WERI-Rb-1 (cell line): Measurements from ENCODE around the gene SCFD2.

Experiments
- DNase-seq: peaks from one replicate; pipeline ENCODE4 v3.0.0-alpha.2; 2020
- H3K27ac ChIP-seq: fragments of 250-450 bp; sonication (Bioruptor Pico); 2 replicates; pipeline ENCODE4 v1.5.1; 2020; ENCODE audit warnings: mild to moderate bottlenecking, moderate library complexity
- H3K27me3 ChIP-seq: fragments of 250-450 bp; sonication (Bioruptor Pico); 2 replicates; pipeline ENCODE4 v1.5.1; 2021; ENCODE audit warnings: mild to moderate bottlenecking, low read depth, moderate library complexity; ENCODE audit not compliant: insufficient read depth, severe bottlenecking
- H3K36me3 ChIP-seq: fragments of 250-450 bp; sonication (Bioruptor Pico); 2 replicates; pipeline ENCODE4 v1.5.1; 2020; ENCODE audit warnings: mild to moderate bottlenecking, moderate library complexity
- H3K4me3 ChIP-seq: 2 replicates; pipeline ENCODE4 v1.5.1; 2011; ENCODE audit warnings: low read depth, mild to moderate bottlenecking, control low read depth, low read length
- H3K9me3 ChIP-seq: fragments of 250-450 bp; sonication (Bioruptor Pico); 2 replicates; pipeline ENCODE4 v1.5.1; 2021; ENCODE audit warnings: mild to moderate bottlenecking, moderate library complexity; ENCODE audit not compliant: severe bottlenecking
- TF ChIP-seq, protein P1 (sequence below): IDR thresholded peaks from 2 replicates; pipeline ENCODE4 v1.5.1; 2011; ENCODE audit warnings: low read depth, mild to moderate bottlenecking, control low read depth, inconsistent platforms, low read length

The SCFD2 gene

DNA sequence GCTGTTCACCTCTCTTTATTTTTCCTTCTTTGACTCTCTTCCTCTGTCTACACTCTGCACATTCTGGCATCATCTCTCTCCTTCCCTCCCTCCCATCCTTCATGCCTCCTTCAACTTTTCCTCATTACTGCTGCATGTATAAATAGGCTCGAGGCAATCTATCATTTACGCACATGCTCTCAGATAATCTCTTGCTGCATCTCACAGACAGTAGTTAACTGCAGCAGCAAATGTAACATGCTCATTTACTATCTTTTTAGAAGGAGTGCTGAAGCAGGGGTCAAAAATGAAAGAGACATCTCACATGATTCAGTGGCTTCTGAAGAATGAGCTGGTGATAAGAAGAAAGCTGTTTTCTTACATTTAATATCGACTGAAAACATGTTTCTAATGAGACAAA lies 376.0 kb downstream of the SCFD2 start:
- Histone ChIP-seq H3K9me3 (no peaks in the 10 kb centered on the region), H3K4me3 (no peak overlapping the region), H3K36me3 (no peaks in the 10 kb centered on the region), H3K27me3 (no peaks in the 10 kb centered on the region), H3K27ac (no peak overlapping the region)
- TF ChIP-seq, protein P1, sequence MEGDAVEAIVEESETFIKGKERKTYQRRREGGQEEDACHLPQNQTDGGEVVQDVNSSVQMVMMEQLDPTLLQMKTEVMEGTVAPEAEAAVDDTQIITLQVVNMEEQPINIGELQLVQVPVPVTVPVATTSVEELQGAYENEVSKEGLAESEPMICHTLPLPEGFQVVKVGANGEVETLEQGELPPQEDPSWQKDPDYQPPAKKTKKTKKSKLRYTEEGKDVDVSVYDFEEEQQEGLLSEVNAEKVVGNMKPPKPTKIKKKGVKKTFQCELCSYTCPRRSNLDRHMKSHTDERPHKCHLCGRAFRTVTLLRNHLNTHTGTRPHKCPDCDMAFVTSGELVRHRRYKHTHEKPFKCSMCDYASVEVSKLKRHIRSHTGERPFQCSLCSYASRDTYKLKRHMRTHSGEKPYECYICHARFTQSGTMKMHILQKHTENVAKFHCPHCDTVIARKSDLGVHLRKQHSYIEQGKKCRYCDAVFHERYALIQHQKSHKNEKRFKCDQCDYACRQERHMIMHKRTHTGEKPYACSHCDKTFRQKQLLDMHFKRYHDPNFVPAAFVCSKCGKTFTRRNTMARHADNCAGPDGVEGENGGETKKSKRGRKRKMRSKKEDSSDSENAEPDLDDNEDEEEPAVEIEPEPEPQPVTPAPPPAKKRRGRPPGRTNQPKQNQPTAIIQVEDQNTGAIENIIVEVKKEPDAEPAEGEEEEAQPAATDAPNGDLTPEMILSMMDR, result no peak
- DNase-seq, result no peak

DNA sequence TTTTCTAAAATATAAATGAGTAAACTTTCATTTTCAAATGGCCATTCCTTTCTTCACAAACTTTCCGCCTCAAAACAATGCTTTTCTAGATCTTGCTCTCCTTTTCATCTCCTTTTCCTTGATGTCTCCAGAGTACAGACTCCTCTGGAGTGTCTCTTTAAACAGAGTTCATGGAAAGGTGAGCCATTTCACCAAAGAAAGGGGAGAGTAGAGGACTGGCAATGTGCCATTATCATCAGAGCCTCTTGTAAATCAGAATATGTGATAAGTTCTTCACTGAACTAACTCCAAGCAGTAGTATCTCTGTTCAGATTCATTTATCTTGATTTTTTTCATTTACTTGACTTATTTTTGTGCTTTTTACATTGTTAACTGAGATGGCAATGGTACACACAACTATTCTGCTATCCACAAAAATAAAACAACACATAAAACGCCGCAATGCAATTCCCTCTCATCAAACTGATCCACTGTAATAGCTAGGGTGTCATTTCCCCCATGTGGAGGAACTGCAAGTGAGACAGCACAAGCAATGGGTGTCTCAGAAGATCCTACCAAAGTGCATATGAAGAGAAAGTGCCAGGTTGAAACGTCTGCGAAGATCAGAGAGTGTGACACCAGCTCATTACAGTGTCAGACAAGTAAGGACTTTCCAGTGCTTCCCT lies 378.3 kb downstream of the SCFD2 start:
- TF ChIP-seq, protein P1, result no peak
- H3K27ac ChIP-seq, result no peak overlapping the region
- H3K36me3 ChIP-seq, result no peaks in the 10 kb centered on the region
- no peaks in the 10 kb centered on the region for H3K9me3 ChIP-seq
- no peak overlapping the region for H3K4me3 ChIP-seq
- no peak for DNase-seq
- no peaks in the 10 kb centered on the region for H3K27me3 ChIP-seq

DNA sequence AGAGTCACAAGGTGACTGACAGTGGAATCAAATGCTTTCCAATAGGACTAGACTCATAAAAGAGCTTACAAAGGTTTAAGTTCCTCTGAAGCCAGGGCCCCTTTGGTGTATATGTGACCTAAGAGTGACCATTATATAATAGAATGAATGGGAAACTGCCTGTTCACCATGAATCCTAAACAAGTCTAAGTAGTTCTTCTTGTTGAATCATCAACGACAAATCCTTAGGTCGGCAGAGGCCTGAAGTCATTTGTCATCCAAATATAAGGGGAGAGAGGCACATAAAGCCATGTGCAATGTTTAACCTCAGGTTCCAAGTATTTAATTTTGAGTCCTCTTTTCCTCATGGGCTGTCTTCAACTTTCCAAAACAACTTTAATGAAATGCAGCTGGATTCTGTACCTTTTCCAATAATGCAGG lies 381.4 kb downstream of the SCFD2 start:
- no peaks in the 10 kb centered on the region for H3K27me3 ChIP-seq
- no peaks in the 10 kb centered on the region for H3K9me3 ChIP-seq
- DNase-seq, result no peak
- H3K36me3 ChIP-seq, result no peaks in the 10 kb centered on the region
- no peak overlapping the region for H3K4me3 ChIP-seq
- TF ChIP-seq, protein P1, result no peak
- H3K27ac ChIP-seq, result no peak overlapping the region

DNA sequence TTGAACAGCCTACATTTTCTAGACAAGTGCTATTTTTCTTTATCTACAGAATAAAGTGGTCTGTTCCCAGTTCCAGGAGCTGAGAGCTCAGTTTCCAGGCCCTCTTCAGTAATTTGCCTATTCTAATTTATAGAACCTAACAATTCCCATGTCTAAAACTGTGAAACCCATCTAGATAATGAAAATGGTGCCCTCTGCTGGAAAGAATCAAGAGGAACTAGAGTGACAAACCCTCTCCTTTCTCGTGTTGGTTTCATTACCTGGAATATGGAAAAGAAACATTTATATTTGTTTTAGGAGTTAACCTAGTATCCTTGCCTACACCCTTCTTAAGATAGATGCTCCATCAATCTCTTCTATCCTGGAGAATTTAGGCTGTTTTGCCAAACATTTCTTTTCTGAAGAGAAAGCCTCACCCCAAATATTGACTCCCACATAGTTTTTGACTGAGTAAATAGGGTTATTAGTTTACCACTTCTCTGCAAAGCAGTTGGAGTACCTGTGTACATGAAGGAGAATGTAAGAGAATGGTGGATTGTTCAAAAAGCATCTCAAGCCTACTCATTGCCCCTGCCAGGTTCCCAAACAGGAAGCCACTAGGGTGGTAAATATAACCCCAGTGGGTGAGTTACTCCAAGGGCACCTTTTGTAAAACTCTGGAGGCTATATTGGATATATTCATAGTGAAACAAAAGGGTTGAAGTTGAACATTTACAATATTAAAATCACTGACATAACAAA lies 382.1 kb downstream of the SCFD2 start:
- no peaks in the 10 kb centered on the region for H3K36me3 ChIP-seq
- TF ChIP-seq, protein P1, result peak; percentile 29; the same call in 1 of the 2 replicates
- no peak for DNase-seq
- H3K27ac ChIP-seq, result no peak overlapping the region
- no peaks in the 10 kb centered on the region for H3K27me3 ChIP-seq
- H3K9me3 ChIP-seq, result no peaks in the 10 kb centered on the region
- H3K4me3 ChIP-seq, result no peak overlapping the region

DNA sequence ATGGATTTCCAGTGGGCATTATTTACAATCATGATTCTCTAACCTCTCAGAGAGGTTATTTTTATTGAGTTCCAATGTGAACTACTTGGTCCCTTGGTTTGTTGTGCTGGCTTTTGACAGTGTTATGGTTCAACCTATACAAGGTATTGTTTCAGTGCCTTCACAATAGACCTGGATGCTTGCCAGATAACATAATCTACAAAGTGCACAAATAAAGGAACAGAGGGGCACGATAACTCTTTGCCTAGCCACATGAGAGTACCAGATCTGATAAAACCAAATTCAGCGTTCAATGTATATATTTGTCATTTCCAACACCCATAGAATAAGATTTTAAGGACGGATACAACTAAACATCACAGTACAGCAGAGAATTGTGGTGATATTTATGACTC lies 382.9 kb downstream of the SCFD2 start:
- TF ChIP-seq, protein P1, result no peak
- H3K27me3 ChIP-seq, result no peaks in the 10 kb centered on the region

More for the DNA sequence above, 382.9 kb downstream of the SCFD2 start:
- DNase-seq, result no peak
- H3K9me3 ChIP-seq, result no peaks in the 10 kb centered on the region
- H3K27ac ChIP-seq, result no peak overlapping the region
- no peaks in the 10 kb centered on the region for H3K36me3 ChIP-seq
- no peak overlapping the region for H3K4me3 ChIP-seq
